K562 (cell line): Measurements from ENCODE around the gene STK11. TPM values are rescaled to one million over a fixed set of nuclear protein-coding genes. Genes with fewer than 3 reads are reported as not detected.

Experiments
- ARID1B ChIP-seq: fragments of 450-650 bp; IDR thresholded peaks from 2 replicates; pipeline ENCODE4 v1.6.1; 2016; ENCODE audit warnings: antibody characterized with exemption, mild to moderate bottlenecking, inconsistent platforms
- BCL6 ChIP-seq: fragments of 250-450 bp; sonication (Bioruptor Pico); IDR thresholded peaks from 2 replicates; pipeline ENCODE4 v1.4.0; 2020
- CHD7 ChIP-seq: fragments of 200-600 bp; sonication (generic); IDR thresholded peaks from one replicate; pipeline ENCODE4 v1.6.1; 2012; ENCODE audit warnings: mild to moderate bottlenecking, low read depth, low read length, inconsistent platforms
- EP300 ChIP-seq: IDR thresholded peaks from 2 replicates; pipeline ENCODE4 v1.6.1; 2012; ENCODE audit warnings: low read length, improper control_type of control experiment
- ETS2 ChIP-seq: IDR thresholded peaks from 2 replicates; pipeline ENCODE4 v1.6.1; 2016; ENCODE audit warnings: borderline replicate concordance, missing genetic modification characterization, mild to moderate bottlenecking, moderate library complexity, missing compliant biosample characterization; ENCODE audit not compliant: poor library complexity, severe bottlenecking
- HDAC2 ChIP-seq: fragments of 450-650 bp; IDR thresholded peaks from 2 replicates; pipeline ENCODE4 v1.6.1; 2016; ENCODE audit warnings: mild to moderate bottlenecking
- HNRNPH1 ChIP-seq: fragments of 200-400 bp; formaldehyde crosslinking; optimal IDR thresholded peaks from 2 replicates; pipeline ENCODE3; 2017; ENCODE audit warnings: low read depth, mild to moderate bottlenecking, low read length, moderate library complexity
- HOXB6 ChIP-seq: fragments of 250-450 bp; sonication (Bioruptor Pico); IDR thresholded peaks from 2 replicates; pipeline ENCODE4 v1.5.1; 2022; ENCODE audit warnings: mild to moderate bottlenecking, borderline replicate concordance
- ILF3 ChIP-seq: fragments of 450-650 bp; IDR thresholded peaks from 2 replicates; pipeline ENCODE4 v1.6.1; 2018; ENCODE audit warnings: antibody characterized with exemption, mild to moderate bottlenecking, moderate library complexity, borderline replicate concordance
- LCOR ChIP-seq: sonication (generic); formaldehyde crosslinking; IDR thresholded peaks from 2 replicates; pipeline ENCODE4 v1.8.0; 2022; ENCODE audit warnings: mild to moderate bottlenecking, missing genetic modification reagents
- MEF2A ChIP-seq: IDR thresholded peaks from 2 replicates; pipeline ENCODE4 v1.6.1; 2011; ENCODE audit warnings: low read depth, mild to moderate bottlenecking, low read length, moderate library complexity; ENCODE audit not compliant: control insufficient read depth
- PKNOX1 ChIP-seq: fragments of 450-650 bp; IDR thresholded peaks from 2 replicates; pipeline ENCODE4 v1.6.1; 2016
- PTBP1 ChIP-seq: fragments of 200-400 bp; formaldehyde crosslinking; IDR thresholded peaks from 2 replicates; pipeline ENCODE4 v1.6.1; 2017; ENCODE audit warnings: low read depth, low read length
- RB1 ChIP-seq: fragments of 450-650 bp; IDR thresholded peaks from 2 replicates; pipeline ENCODE4 v1.6.1; 2017; ENCODE audit warnings: low read depth, mild to moderate bottlenecking
- ZNF512 ChIP-seq: IDR thresholded peaks from 2 replicates; pipeline ENCODE4 v1.6.1; 2016; ENCODE audit warnings: missing genetic modification characterization, missing compliant biosample characterization
- polyA plus RNA-seq, 8 experiments: library from polyadenylated mRNA; depleted of rRNA in 4 of 8; stranded (reverse) in 5 of 8; unstranded in 3 of 8; fragments of >200 nt; fragmentation: Nextera tagmentation in 2 of 8; fragmentation: Illumina TruSeq in 1 of 8; extraction: Ambion mirVana in 2 of 8; extraction: Trizol in 1 of 8; gene quantifications; 2 replicates each; pipeline versions ENCODE4 v1.2.1 to v1.2.3, GENCODE V29; 2011 to 2014; ENCODE audit warnings: inconsistent platforms in 1 of 8, missing spikeins in 1 of 8
- total RNA-seq, 7 experiments: library from RNA; depleted of rRNA in 6 of 7; stranded (reverse); fragments of >200 nt in 6 of 7; fragmentation: Illumina TruSeq in 2 of 7; extraction: Trizol in 2 of 7; gene quantifications; 2 replicates each; pipeline versions ENCODE4 v1.2.1 to v1.2.3, GENCODE V29; 2011 to 2021; ENCODE audit warnings: low replicate concordance in 1 of 7

Gene STK11
- total and polyA plus RNA-seq, 9 of the 15 experiments (the other 6 are each of a cell fraction or from before 2014, with no cell fraction given), result 0.15 to 96.5 (median 31.7) TPM

GRCh38 chr19:1241417-1242095 lies 36.0 kb downstream of the STK11 start, which contains the start of gene ATP5F1D (continued):
- peak; percentile 78 for TF ChIP-seq RB1
- no peak for TF ChIP-seq CHD7
- TF ChIP-seq ZNF512, result no peak
- TF ChIP-seq MEF2A, result no peak
- TF ChIP-seq HNRNPH1, result no peak
- no peak for TF ChIP-seq PTBP1
- no peak for TF ChIP-seq BCL6
- TF ChIP-seq LCOR (CRISPR knock-in tag), result no peak
- TF ChIP-seq ETS2, result no peak
- peak; percentile 66 for TF ChIP-seq PKNOX1
- 0 out of 2 replicates have a peak, but pooled peaks have one; percentile 9 for TF ChIP-seq ARID1B
- no peak for TF ChIP-seq ILF3
- no peak for TF ChIP-seq HOXB6 (CRISPR knock-in tag)
- TF ChIP-seq EP300, result peak; percentile 52; the same call in 1 of the 2 replicates
- no peak for TF ChIP-seq HDAC2
